ENCODE results near the gene TSNAX.
A peak's percentile ranks its signal among the peaks of the same experiment; 100 is the strongest.

Gene TSNAX

DNA sequence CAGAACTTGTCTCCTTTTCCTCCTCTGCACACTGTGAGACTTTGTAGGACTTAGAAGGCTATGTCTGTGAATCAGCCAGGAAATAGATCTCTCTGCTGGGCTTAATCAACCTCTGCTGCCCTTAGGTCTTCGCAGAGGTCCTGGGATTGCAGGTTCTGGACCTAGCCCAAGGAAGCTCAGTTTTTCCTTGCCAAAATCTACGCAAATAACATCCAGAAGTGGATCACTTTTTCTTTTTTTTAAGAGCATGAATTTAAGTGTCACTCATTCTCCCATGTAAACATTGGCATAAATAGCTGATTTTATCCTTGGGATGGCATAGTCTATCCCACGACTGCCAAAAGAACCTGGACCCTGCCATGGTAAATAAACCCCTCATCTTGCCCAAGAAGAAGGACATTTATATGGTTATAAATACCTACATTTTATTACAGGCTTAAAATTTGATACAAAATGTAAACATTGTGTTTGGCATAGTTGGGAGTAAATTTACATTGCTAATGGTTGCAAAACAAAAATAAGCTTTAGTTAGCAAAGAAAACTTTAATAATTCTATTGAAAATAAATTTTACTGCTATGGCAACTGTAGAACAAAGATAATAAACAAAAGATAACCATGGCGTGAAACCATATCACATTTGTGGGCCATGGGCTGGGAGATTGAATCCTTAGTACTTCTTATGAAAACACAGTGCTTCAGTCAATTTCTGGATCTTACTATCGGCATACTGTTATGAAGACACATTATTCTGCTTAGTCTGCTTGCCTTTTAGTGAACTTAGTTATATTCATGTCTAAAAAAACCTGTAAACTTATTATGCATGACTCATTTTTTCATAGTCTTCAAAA, 73.6 kb downstream of the TSNAX start:
- in situ Hi-C loops (cut with HindIII; ENCODE audit: low pct_unique_long_range_greater_than_20kb, low sequenced_read_pairs) = no loop called here

GRCh38 chr1:231602673-231602984, 74.2 kb downstream of the TSNAX start:
- in situ Hi-C loops (cut with HindIII; ENCODE audit: low pct_unique_long_range_greater_than_20kb, low sequenced_read_pairs) = no loop called here
- no peak for TF ChIP-seq JUND (IDR thresholded peaks at IDR 0.05; ENCODE audit: low read depth)

More for the DNA sequence above, 73.6 kb downstream of the TSNAX start:
- no peak for DNase-seq (ENCODE audit: low read depth in 1 of 2, low spot score in 1 of 2)
- no peak; the same call in 1 of the 2 replicates for TF ChIP-seq JUND (IDR thresholded peaks at IDR 0.05; ENCODE audit: low read depth)

GRCh38 chr1:231603598-231604275, 75.3 kb downstream of the TSNAX start:
- no peak for TF ChIP-seq JUND (IDR thresholded peaks at IDR 0.05; ENCODE audit: low read depth)
- in situ Hi-C loops (cut with HindIII; ENCODE audit: low pct_unique_long_range_greater_than_20kb, low sequenced_read_pairs) = no loop called here
- DNase-seq (ENCODE audit: low read depth in 1 of 2, low spot score in 1 of 2) = peak in 1 of 2 experiments; percentile 78

More at GRCh38 chr1:231602673-231602984, 74.2 kb downstream of the TSNAX start:
- no peak for DNase-seq (ENCODE audit: low read depth in 1 of 2, low spot score in 1 of 2)

- in situ Hi-C loops (cut with HindIII; ENCODE audit: low pct_unique_long_range_greater_than_20kb, low sequenced_read_pairs) = no loop called here
- no peak for DNase-seq (ENCODE audit: low read depth in 1 of 2, low spot score in 1 of 2)
- no peak for TF ChIP-seq JUND (IDR thresholded peaks at IDR 0.05; ENCODE audit: low read depth)
These were observed 75.8 kb downstream of the TSNAX start for GRCh38 chr1:231604276-231604621.

GRCh38 chr1:231605149-231606100, 77.0 kb downstream of the TSNAX start:
- no peak for TF ChIP-seq JUND (IDR thresholded peaks at IDR 0.05; ENCODE audit: low read depth)
- in situ Hi-C loops (cut with HindIII; ENCODE audit: low pct_unique_long_range_greater_than_20kb, low sequenced_read_pairs) = no loop called here
- no peak for DNase-seq (ENCODE audit: low read depth in 1 of 2, low spot score in 1 of 2)

DNA sequence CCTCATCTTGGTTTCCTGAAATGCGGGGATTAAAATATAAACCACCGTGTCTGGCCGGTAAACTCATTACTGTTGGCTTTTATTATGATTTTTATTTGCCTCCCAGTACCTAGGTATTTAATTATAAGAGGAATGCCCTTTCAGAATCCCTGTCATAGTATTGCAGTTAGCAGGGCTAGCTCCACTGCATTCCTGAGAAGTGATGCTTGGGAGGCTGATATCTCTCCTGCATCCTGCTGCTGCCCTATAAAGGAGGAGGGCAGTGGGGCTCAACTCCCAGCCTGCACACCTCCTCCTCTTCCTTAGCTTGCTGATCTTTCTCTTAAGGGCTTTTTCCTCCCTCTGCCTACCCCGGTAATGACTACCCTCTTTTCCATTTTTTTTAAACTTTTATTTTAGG, 78.2 kb downstream of the TSNAX start:
- in situ Hi-C loops (cut with HindIII; ENCODE audit: low pct_unique_long_range_greater_than_20kb, low sequenced_read_pairs) = no loop called here
- no peak for TF ChIP-seq JUND (IDR thresholded peaks at IDR 0.05; ENCODE audit: low read depth)
- DNase-seq (ENCODE audit: low read depth in 1 of 2, low spot score in 1 of 2) = peak; percentile 46 to 68

GRCh38 chr1:231610388-231610787, 81.9 kb downstream of the TSNAX start:
- TF ChIP-seq JUND (IDR thresholded peaks at IDR 0.05; ENCODE audit: low read depth) = no peak
- DNase-seq (ENCODE audit: low read depth in 1 of 2, low spot score in 1 of 2) = no peak
- in situ Hi-C loops (cut with HindIII; ENCODE audit: low pct_unique_long_range_greater_than_20kb, low sequenced_read_pairs) = no loop called here

GRCh38 chr1:231611111-231611510, 82.6 kb downstream of the TSNAX start:
- DNase-seq (ENCODE audit: low read depth in 1 of 2, low spot score in 1 of 2) = no peak
- in situ Hi-C loops (cut with HindIII; ENCODE audit: low pct_unique_long_range_greater_than_20kb, low sequenced_read_pairs) = no loop called here
- no peak for TF ChIP-seq JUND (IDR thresholded peaks at IDR 0.05; ENCODE audit: low read depth)

DNA sequence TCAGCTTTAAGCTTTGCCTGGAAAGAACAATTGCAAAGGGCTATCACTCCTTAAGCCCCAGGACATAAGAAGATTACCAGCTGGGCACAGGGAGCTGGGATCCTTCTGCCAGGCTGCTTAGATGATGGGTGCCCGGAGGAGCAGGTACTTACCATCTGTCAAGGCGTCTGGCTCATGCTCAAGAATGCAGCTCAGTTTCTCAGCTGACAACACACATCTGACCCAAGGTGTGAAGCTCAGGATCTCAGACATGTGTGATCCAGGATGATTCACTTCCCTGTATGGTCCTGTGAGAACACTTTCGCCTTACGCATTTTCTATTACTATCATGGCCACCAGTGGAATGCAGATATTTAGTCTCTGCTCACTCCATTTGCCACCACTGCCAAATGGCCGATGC, 83.4 kb downstream of the TSNAX start:
- no peak for TF ChIP-seq JUND (IDR thresholded peaks at IDR 0.05; ENCODE audit: low read depth)
- DNase-seq (ENCODE audit: low read depth in 1 of 2, low spot score in 1 of 2) = no peak
- in situ Hi-C loops (cut with HindIII; ENCODE audit: low pct_unique_long_range_greater_than_20kb, low sequenced_read_pairs) = no loop called here

DNA sequence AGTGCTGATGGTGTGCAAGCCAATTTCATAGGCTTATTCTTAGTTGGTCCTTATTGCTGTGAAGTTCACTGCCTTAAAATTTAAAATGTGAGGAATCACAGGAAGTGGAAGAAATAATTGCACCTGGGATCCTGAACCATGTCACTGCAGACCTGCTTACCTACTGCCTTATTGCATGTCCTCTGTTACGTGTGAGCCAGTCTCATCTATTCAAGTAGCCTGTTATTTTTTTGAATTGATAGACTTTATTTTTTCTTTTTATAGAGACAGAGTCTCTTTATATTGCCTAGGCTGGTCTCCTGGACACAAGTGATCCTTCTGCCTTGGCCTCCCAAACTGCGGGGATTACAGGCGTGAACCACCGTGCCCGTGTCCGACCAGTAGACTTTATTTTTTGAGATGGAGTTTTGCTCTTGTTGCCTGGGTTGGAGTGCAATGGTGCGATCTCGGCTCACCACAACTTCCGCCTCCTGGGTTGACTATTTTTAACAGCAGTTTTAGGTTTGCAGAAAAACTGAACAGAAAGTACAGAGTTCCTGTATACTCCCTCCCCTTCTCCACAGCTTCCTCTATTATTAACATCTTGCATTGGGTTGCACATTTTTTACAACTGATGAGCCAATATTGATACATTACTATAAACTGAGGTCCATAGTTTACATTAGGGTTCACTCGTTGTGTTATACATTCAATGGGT, 84.1 kb downstream of the TSNAX start:
- in situ Hi-C loops (cut with HindIII; ENCODE audit: low pct_unique_long_range_greater_than_20kb, low sequenced_read_pairs) = no loop called here
- no peak for DNase-seq (ENCODE audit: low read depth in 1 of 2, low spot score in 1 of 2)

GRCh38 chr1:231613419-231614349, 85.2 kb downstream of the TSNAX start:
- no peak for DNase-seq (ENCODE audit: low read depth in 1 of 2, low spot score in 1 of 2)
- no peak for TF ChIP-seq JUND (IDR thresholded peaks at IDR 0.05; ENCODE audit: low read depth)
- in situ Hi-C loops (cut with HindIII; ENCODE audit: low pct_unique_long_range_greater_than_20kb, low sequenced_read_pairs) = no loop called here

More for the DNA sequence above, 84.1 kb downstream of the TSNAX start:
- TF ChIP-seq JUND (IDR thresholded peaks at IDR 0.05; ENCODE audit: low read depth) = no peak

Measured in T47D (cell line).